Mesodermal cell (in vitro differentiated cells): ENCODE results near the gene DNAJC30.

Source experiments
- H3K27ac ChIP-seq: 2 replicates; pipeline ENCODE4 v1.7.0; 2013; ENCODE audit warnings: mild to moderate bottlenecking, low read depth, low read length, moderate library complexity; ENCODE audit not compliant: severe bottlenecking
- H3K36me3 ChIP-seq: 2 replicates; pipeline ENCODE4 v1.7.1; 2013; ENCODE audit warnings: mild to moderate bottlenecking, low read length, moderate library complexity; ENCODE audit not compliant: control insufficient read depth, insufficient read depth
- H3K4me1 ChIP-seq: one replicate; pipeline ENCODE4 v1.7.1; 2013; ENCODE audit warnings: mild to moderate bottlenecking, low read length; ENCODE audit not compliant: insufficient read depth, control insufficient read depth, poor library complexity, severe bottlenecking
- H3K4me3 ChIP-seq: 2 replicates; pipeline ENCODE4 v1.7.0; 2013; ENCODE audit warnings: low read length, control low read depth, mild to moderate bottlenecking; ENCODE audit not compliant: insufficient read depth, poor library complexity, severe bottlenecking; ENCODE audit errors: extremely low read depth
- H3K9me3 ChIP-seq: 2 replicates; pipeline ENCODE4 v1.7.1; 2013; ENCODE audit warnings: mild to moderate bottlenecking, low read length, moderate library complexity; ENCODE audit not compliant: control insufficient read depth
- WGBS, 2 experiments: methylation state at CpG; one replicate each; pipeline ENCODE4 v1.1.5; 2013; ENCODE audit warnings: missing lambda C conversion rate in 2 of 2; ENCODE audit not compliant: insufficient coverage in 2 of 2; 5-methylcytosine and 5-hydroxymethylcytosine counted together

DNAJC30 gene

DNA sequence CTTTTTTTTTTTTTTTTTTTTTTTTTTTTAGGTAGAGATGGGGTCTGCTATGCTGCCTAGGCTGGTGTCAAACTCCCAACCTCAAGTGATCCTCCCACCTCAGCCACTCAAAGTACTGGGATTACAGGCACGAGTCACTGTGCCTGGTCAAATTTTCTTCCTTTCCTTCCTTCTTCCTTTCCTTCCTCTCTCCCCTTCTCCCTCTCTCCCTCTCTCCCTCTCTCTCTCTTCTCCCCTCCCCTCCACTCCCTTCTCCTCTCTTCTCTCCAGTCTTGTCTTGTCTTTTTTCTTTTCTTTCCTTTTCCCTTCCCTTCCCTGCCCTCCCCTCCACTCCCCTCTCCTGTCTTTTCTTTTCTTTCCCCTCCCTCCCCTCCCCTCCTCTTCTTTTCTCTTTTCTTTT lies 51.7 kb downstream of the DNAJC30 start:
- Histone ChIP-seq H3K9me3 (no peaks in the 10 kb centered on the region), H3K4me1 (no peaks in the 10 kb centered on the region), H3K36me3 (no peaks in the 10 kb centered on the region), H3K27ac (no peak overlapping the region), H3K4me3 (no peak overlapping the region)
- 55 to 56% methylated on average over 1 of the region's 1 CpG for WGBS, 2 experiments
